SK-N-SH (cell line): ENCODE data around the gene KCNJ18. TPM values are rescaled to one million over a fixed set of nuclear protein-coding genes. Genes with fewer than 3 reads are reported as not detected.
"Not testable (repeated sequence)": the region's sequence is repeated elsewhere in the genome, so short reads cannot be mapped to it uniquely, and the experiment has no call there.

ENCODE experiments used
- CTCF ChIA-PET: fragments of 300-600, 350-600 bp; formaldehyde crosslinking; extraction: SDS; loops from one replicate; lab custom pipeline; 2021; lab: Yijun Ruan, JAX
- POLR2A ChIA-PET: fragments of 350-600 bp; sonication (Branson Sonifier 250); formaldehyde crosslinking; extraction: SDS; loops from one replicate; lab custom pipeline; 2020; ENCODE audit warnings: antibody characterized with exemption, inconsistent platforms; lab: Yijun Ruan, JAX
- DNase-seq: peaks from one replicate; pipeline ENCODE4 v3.0.0; 2012
- H2AFZ ChIP-seq: fragments of 200-600 bp; sonication (generic); 2 replicates; pipeline ENCODE4 v1.8.1; 2016; ENCODE audit warnings: antibody characterized with exemption, mild to moderate bottlenecking, low read depth
- H3F3A ChIP-seq: fragments of 200-600 bp; sonication (generic); replicated peaks from 2 replicates; pipeline ENCODE3; 2016; ENCODE audit warnings: antibody characterized with exemption, mild to moderate bottlenecking; ENCODE audit not compliant: insufficient read depth
- H3K27ac ChIP-seq, 2 experiments: fragments of 200-500 bp in 1 of 2; fragments of 200-600 bp in 1 of 2; sonication (Bioruptor generic) in 1 of 2; sonication (generic), shearing (Covaris generic) in 1 of 2; 2 replicates each; pipeline versions ENCODE4 v1.5.1 to v1.6.1; 2014 to 2016; ENCODE audit warnings: low read depth in 2 of 2, inconsistent platforms in 1 of 2, low read length in 1 of 2, mild to moderate bottlenecking in 1 of 2, mixed read lengths in 1 of 2
- H3K27me3 ChIP-seq: fragments of 200-600 bp; sonication (generic), shearing (Covaris generic); 2 replicates; pipeline ENCODE4 v1.6.1; 2016; ENCODE audit warnings: mixed run types; ENCODE audit not compliant: insufficient read depth
- H3K36me3 ChIP-seq, 2 experiments: fragments of 200-500 bp in 1 of 2; fragments of 200-600 bp in 1 of 2; sonication (Bioruptor generic) in 1 of 2; sonication (generic) in 1 of 2; replicated peaks in 1 of 2; 2 replicates each; pipeline versions ENCODE3 to v1.5.1; 2014 to 2016; ENCODE audit warnings: low read length in 1 of 2, mild to moderate bottlenecking in 1 of 2; ENCODE audit not compliant: insufficient read depth in 2 of 2, control insufficient read depth in 1 of 2
- H3K4me1 ChIP-seq, 2 experiments: fragments of 200-500 bp in 1 of 2; fragments of 200-600 bp in 1 of 2; sonication (Bioruptor generic) in 1 of 2; sonication (generic), shearing (Covaris generic) in 1 of 2; 2 replicates each; pipeline versions ENCODE4 v1.5.1 to v1.6.1; 2014 to 2016; ENCODE audit warnings: low read depth in 1 of 2, low read length in 1 of 2, mixed run types in 1 of 2; ENCODE audit not compliant: insufficient read depth in 2 of 2, control insufficient read depth in 1 of 2
- H3K4me2 ChIP-seq: fragments of 200-600 bp; sonication (generic), shearing (Covaris generic); 2 replicates; pipeline ENCODE4 v1.6.1; 2017; ENCODE audit warnings: mixed run types
- H3K4me3 ChIP-seq, 2 experiments: fragments of 200-500 bp in 1 of 2; fragments of 200-600 bp in 1 of 2; sonication (Bioruptor generic) in 1 of 2; sonication (generic), shearing (Covaris generic) in 1 of 2; 2 replicates each; pipeline versions ENCODE4 v1.5.1 to v1.8.1; 2014 to 2016; ENCODE audit warnings: low read depth in 2 of 2, inconsistent platforms in 1 of 2, low read length in 1 of 2, mild to moderate bottlenecking in 1 of 2, mixed read lengths in 1 of 2, moderate library complexity in 1 of 2
- H3K79me2 ChIP-seq: fragments of 200-600 bp; sonication (generic); 2 replicates; pipeline ENCODE4 v1.8.1; 2017; ENCODE audit warnings: mild to moderate bottlenecking; ENCODE audit not compliant: insufficient read depth
- H3K9ac ChIP-seq: fragments of 200-600 bp; sonication (generic); 2 replicates; pipeline ENCODE4 v1.6.1; 2017; ENCODE audit warnings: mixed run types
- H3K9me2 ChIP-seq: fragments of 200-600 bp; sonication (generic); 2 replicates; pipeline ENCODE4 v1.6.1; 2017; ENCODE audit warnings: mixed run types
- H3K9me3 ChIP-seq: fragments of 200-600 bp; sonication (generic); 2 replicates; pipeline ENCODE4 v1.6.1; 2017; ENCODE audit warnings: mixed run types, mild to moderate bottlenecking, moderate library complexity
- H4K20me1 ChIP-seq: fragments of 200-600 bp; sonication (generic); 2 replicates; pipeline ENCODE4 v1.6.1; 2017; ENCODE audit warnings: mild to moderate bottlenecking, mixed run types; ENCODE audit not compliant: insufficient read depth
- GABPA ChIP-seq: IDR thresholded peaks from 2 replicates; pipeline ENCODE4 v1.4.0; 2012; ENCODE audit warnings: low read depth, mild to moderate bottlenecking
- MAX ChIP-seq: IDR thresholded peaks from 2 replicates; pipeline ENCODE4 v1.4.0; 2012; ENCODE audit warnings: low read depth
- MEF2A ChIP-seq: IDR thresholded peaks from 2 replicates; pipeline ENCODE4 v1.4.0; 2012; ENCODE audit warnings: low read depth, borderline replicate concordance
- RFX5 ChIP-seq: IDR thresholded peaks from 2 replicates; pipeline ENCODE4 v1.6.1; 2012; ENCODE audit warnings: mild to moderate bottlenecking, improper control_type of control experiment, low read length
- RXRA ChIP-seq: IDR thresholded peaks from 2 replicates; pipeline ENCODE4 v1.4.0; 2012; ENCODE audit warnings: low read depth, mild to moderate bottlenecking, borderline replicate concordance
- TEAD4 ChIP-seq: IDR thresholded peaks from 2 replicates; pipeline ENCODE4 v1.4.0; 2012; ENCODE audit warnings: mild to moderate bottlenecking, borderline replicate concordance; ENCODE audit not compliant: insufficient read depth
- YY1 ChIP-seq: IDR thresholded peaks from 2 replicates; pipeline ENCODE4 v1.4.0; 2012; ENCODE audit warnings: low read depth, mild to moderate bottlenecking
- WGBS: methylation state at CpG from one replicate; pipeline ENCODE4 v1.1.6; 2017; ENCODE audit warnings: low lambda C conversion rate; 5-methylcytosine and 5-hydroxymethylcytosine counted together
- polyA plus RNA-seq, 3 experiments: library from polyadenylated mRNA; depleted of rRNA; stranded (reverse); fragments of >200 nt; gene quantifications; 2 replicates each; pipeline ENCODE4 v1.2.3, GENCODE V29; 2012

The KCNJ18 gene
- polyA plus RNA-seq, 1 of the 3 experiments (the other 2 are of a cell fraction): not detected

DNA sequence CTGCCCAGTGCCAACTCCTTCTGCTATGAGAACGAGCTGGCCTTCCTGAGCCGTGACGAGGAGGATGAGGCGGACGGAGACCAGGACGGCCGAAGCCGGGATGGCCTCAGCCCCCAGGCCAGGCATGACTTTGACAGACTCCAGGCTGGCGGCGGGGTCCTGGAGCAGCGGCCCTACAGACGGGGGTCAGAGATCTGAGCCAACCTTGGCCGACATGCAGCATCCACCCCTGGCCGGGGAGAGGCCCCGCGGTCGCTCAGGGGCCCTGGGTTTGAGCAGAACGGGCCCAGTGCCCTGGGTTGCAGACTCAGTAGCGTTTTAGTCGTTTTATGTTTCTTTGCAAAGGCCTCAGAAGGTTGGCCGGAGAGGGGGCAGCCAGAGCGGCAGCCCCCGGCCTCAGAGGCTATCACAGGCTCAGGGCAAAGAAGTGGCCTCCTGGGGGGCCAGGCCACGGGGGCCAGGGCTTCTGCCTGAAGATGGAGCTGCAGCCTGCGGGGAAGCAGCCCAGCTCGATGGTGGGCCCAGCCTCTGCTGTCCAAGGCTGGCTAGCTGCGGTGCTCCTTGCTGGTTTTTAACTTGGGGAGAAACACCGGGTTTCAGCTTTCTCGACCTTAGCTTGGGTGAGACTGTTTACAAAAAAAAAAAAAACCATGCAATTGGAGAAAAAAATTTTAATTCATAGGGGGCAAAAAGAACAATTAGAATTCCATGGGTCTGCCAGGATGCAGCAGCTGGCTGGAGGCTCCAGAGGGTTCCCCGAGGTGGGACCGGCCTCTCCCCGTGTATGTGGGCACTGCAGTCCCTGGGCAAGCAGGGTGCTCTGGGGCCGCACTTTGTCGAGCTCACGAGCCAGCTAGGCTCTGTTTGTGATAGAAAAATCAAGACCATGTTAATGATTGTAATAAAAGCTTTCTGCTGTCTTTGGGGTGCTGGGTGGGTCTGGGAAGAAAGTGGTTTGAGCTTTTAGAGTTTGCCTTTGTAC lies 11.9 kb downstream of the KCNJ18 start:
- H3K27ac ChIP-seq, POLR2A ChIA-PET, DNase-seq: not testable (repeated sequence)

GRCh38 chr17:21705021-21705601 lies 12.8 kb downstream of the KCNJ18 start:
- Histone ChIP-seq H3K4me3 (no peak overlapping the region), H3K4me1 (no peaks in the 10 kb centered on the region)
- WGBS: 14% methylated on average over 13 of the region's 13 CpGs
- TF ChIP-seq MAX (no peak), YY1 (no peak), RFX5 (no peak), RXRA (no peak), MEF2A (no peak), GABPA (no peak), TEAD4 (no peak)
- TF ChIP-seq, all 33 proteins: peak for 0
- POLR2A ChIA-PET: no interaction called here
- no peak overlapping the region for H2AFZ ChIP-seq
- no peak overlapping the region for H3K4me2 ChIP-seq
- no peaks in the 10 kb centered on the region for H3K79me2 ChIP-seq
- CTCF ChIA-PET: no interaction called here
- H3K9me3 ChIP-seq: no peaks in the 10 kb centered on the region
- H3K27me3 ChIP-seq: peaks cover 17% of the 10 kb centered on the region; the same call in 1 of the 2 replicates
- no peaks in the 10 kb centered on the region for H3K9me2 ChIP-seq
- H3F3A ChIP-seq: no peaks in the 10 kb centered on the region
- no peak overlapping the region for H3K9ac ChIP-seq
- H3K27ac ChIP-seq: no peak overlapping the region
- H3K36me3 ChIP-seq: no peaks in the 10 kb centered on the region
- no peak for DNase-seq
- no peaks in the 10 kb centered on the region for H4K20me1 ChIP-seq

More for the DNA sequence above, 11.9 kb downstream of the KCNJ18 start:
- H3K79me2 ChIP-seq, H3K4me1 ChIP-seq, H3K9ac ChIP-seq, H3F3A ChIP-seq, CTCF ChIA-PET, H3K4me3 ChIP-seq, H3K4me2 ChIP-seq, H3K36me3 ChIP-seq, H2AFZ ChIP-seq, H3K9me2 ChIP-seq, H4K20me1 ChIP-seq, H3K9me3 ChIP-seq: not testable (repeated sequence)
- 19% methylated on average over 20 of the region's 35 CpGs for WGBS
- peaks cover 24% of the 10 kb centered on the region; the same call in 1 of the 2 replicates for H3K27me3 ChIP-seq

DNA sequence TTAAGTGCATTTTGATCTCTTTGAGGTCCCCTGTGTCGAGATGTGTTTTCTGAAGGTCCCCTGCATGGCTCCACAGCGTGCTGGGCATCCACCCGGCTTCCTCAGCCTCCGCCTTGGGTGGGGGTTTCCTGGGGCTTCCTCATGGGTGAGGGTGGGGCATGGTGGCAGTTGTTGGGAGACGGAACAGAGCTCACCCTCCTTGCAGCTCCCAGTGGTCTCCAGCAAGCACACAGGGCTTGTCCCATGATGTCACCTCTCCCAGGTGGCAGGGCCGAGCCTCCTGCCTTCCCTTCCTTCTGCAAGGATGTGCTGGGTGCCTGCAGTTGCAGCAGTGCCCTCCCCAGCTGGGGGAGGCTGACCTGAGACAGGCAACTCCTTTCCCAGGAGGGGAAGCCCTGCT lies 13.4 kb downstream of the KCNJ18 start:
- H3K9ac ChIP-seq, H3K9me3 ChIP-seq, H3K36me3 ChIP-seq, H2AFZ ChIP-seq, CTCF ChIA-PET, H4K20me1 ChIP-seq, H3K4me3 ChIP-seq, H3K79me2 ChIP-seq, H3F3A ChIP-seq, H3K27ac ChIP-seq, H3K4me2 ChIP-seq, POLR2A ChIA-PET, H3K4me1 ChIP-seq, DNase-seq, H3K9me2 ChIP-seq: not testable (repeated sequence)
- 0% methylated on average over 1 of the region's 6 CpGs for WGBS
- H3K27me3 ChIP-seq: peaks cover 17% of the 10 kb centered on the region; the same call in 1 of the 2 replicates

- H2AFZ ChIP-seq, DNase-seq, H3K4me2 ChIP-seq, H3K9me3 ChIP-seq, H3K36me3 ChIP-seq, H4K20me1 ChIP-seq, H3K9ac ChIP-seq, H3K4me1 ChIP-seq, H3K79me2 ChIP-seq, H3K4me3 ChIP-seq, H3F3A ChIP-seq, H3K9me2 ChIP-seq, H3K27ac ChIP-seq, CTCF ChIA-PET, POLR2A ChIA-PET: not testable (repeated sequence)
- WGBS: 22% methylated on average over 7 of the region's 7 CpGs
- peaks cover 22% of the 10 kb centered on the region for H3K27me3 ChIP-seq
Observed at GRCh38 chr17:21706546-21706945, 14.2 kb downstream of the KCNJ18 start.

GRCh38 chr17:21707131-21707530 lies 14.8 kb downstream of the KCNJ18 start:
- H4K20me1 ChIP-seq, H3K27ac ChIP-seq, H3F3A ChIP-seq, H3K79me2 ChIP-seq, H3K9ac ChIP-seq, H3K4me1 ChIP-seq, H3K9me3 ChIP-seq, H3K36me3 ChIP-seq, POLR2A ChIA-PET, DNase-seq, H2AFZ ChIP-seq, H3K4me2 ChIP-seq, H3K4me3 ChIP-seq, H3K9me2 ChIP-seq, CTCF ChIA-PET: not testable (repeated sequence)
- peaks cover 27% of the 10 kb centered on the region for H3K27me3 ChIP-seq
- WGBS: 22% methylated on average over 4 of the region's 7 CpGs
